Measurements from ENCODE around the gene MAGED4B.
"Not testable (repeated sequence)": the region's sequence is repeated elsewhere in the genome, so short reads cannot be mapped to it uniquely, and the experiment has no call there.

MAGED4B gene

GRCh38 chrX:52068666-52069640 is at the start of gene MAGED4B:
TSS of gene MAGED4B (minus strand) at chrX:52069183. CDS start at chrX:52068172, 1,011 bp downstream.
- not testable (repeated sequence) for DNase-seq (ENCODE audit: low read depth in 2 of 2)

- no peak for DNase-seq (ENCODE audit: low read depth in 2 of 2)
These were observed 49.3 kb upstream of the MAGED4B start for GRCh38 chrX:52118262-52118661.

- no peak for DNase-seq (ENCODE audit: low read depth in 2 of 2)
These were observed 13.6 kb upstream of the MAGED4B start for GRCh38 chrX:52082578-52082977.

GRCh38 chrX:52078131-52078530 is 9.1 kb upstream of the MAGED4B start:
- DNase-seq (ENCODE audit: low read depth in 2 of 2): no peak

GRCh38 chrX:52042288-52042687 is 26.7 kb downstream of the MAGED4B start:
- not testable (repeated sequence) for DNase-seq (ENCODE audit: low read depth in 2 of 2)

- DNase-seq (ENCODE audit: low read depth in 2 of 2): no peak
These were observed 34.8 kb downstream of the MAGED4B start for GRCh38 chrX:52034211-52034610.

- DNase-seq (ENCODE audit: low read depth in 2 of 2): no peak
These were observed 37.6 kb downstream of the MAGED4B start for GRCh38 chrX:52031371-52031770.

- DNase-seq (ENCODE audit: low read depth in 2 of 2): no peak
These were observed 53.2 kb downstream of the MAGED4B start for GRCh38 chrX:52015794-52016193.

Data from stimulated activated CD4-positive, alpha-beta T cell treated with anti-CD3 and anti-CD28 coated beads, Interleukin-12 subunit alpha, Interleukin-12 subunit beta, amount 100 ng/mL, for 24 hours (primary cell).